Testis (tissue), 3 donors: Measurements from ENCODE around the gene SRL. TPM values are rescaled to one million over a fixed set of nuclear protein-coding genes. Genes with fewer than 3 reads are reported as not detected.

Experiments used
- DNase-seq: peaks from one replicate; pipeline ENCODE4 v3.0.0-alpha.2; 2019
- H3K27ac ChIP-seq, 2 donors: fragments of 200-600 bp; sonication (generic); one replicate each; pipeline ENCODE4 v1.5.1; 2019
- H3K27me3 ChIP-seq: fragments of 200-600 bp; sonication (generic); one replicate; pipeline ENCODE4 v1.5.1; 2019
- H3K36me3 ChIP-seq: fragments of 200-600 bp; sonication (generic); one replicate; pipeline ENCODE4 v1.5.1; 2017; ENCODE audit warnings: low read depth; ENCODE audit errors: missing control alignments
- H3K4me1 ChIP-seq: fragments of 200-600 bp; sonication (generic); one replicate; pipeline ENCODE4 v1.5.1; 2019
- H3K4me3 ChIP-seq, 2 donors: fragments of 200-600 bp; sonication (generic); one replicate each; pipeline ENCODE4 v1.5.1; 2017 to 2019
- H3K9me3 ChIP-seq: fragments of 200-600 bp; sonication (generic); one replicate; pipeline ENCODE4 v1.5.1; 2017
- POLR2A ChIP-seq: fragments of 450-650 bp; IDR thresholded peaks from one replicate; pipeline ENCODE4 v1.6.1; 2017; ENCODE audit warnings: antibody characterized with exemption, mild to moderate bottlenecking, moderate library complexity
- WGBS, 2 donors: methylation state at CpG; one replicate each; pipeline ENCODE4 v1.1.5; 2018; 5-methylcytosine and 5-hydroxymethylcytosine counted together
- intact Hi-C: fragments of 100-400 bp; cut with DNase I; formaldehyde crosslinking; loops from one replicate; pipeline ENCODE4 v1.15.1; 2023; ENCODE audit warnings: low total_unique reads
- polyA plus RNA-seq: library from polyadenylated mRNA; stranded (reverse); fragments of 350-450 nt; fragmentation: Illumina TruSeq; extraction: RNeasy Lipid Tissue Mini Kit (QIAGEN cat#74804); gene quantifications from one replicate; pipeline ENCODE4 v1.2.3, GENCODE V29; 2014; ENCODE audit warnings: low read depth, low replicate concordance; ENCODE audit not compliant: insufficient read depth
- total RNA-seq, 2 donors: library from RNA; depleted of rRNA; stranded (reverse); fragments of >200 nt; gene quantifications; one replicate each; pipeline ENCODE4 v1.2.3, GENCODE V29; 2016
- TF ChIP-seq, protein P1 (sequence below), 3 experiments: fragments of 450-650 bp in 2 of 3; fragments of 200-600 bp in 1 of 3; sonication (generic) in 1 of 3; IDR thresholded peaks; one replicate each; pipeline ENCODE4 v1.5.1; 2016 to 2019; ENCODE audit warnings: antibody characterized with exemption in 3 of 3, mild to moderate bottlenecking in 2 of 3, moderate library complexity in 1 of 3

SRL gene
- total and polyA plus RNA-seq, 3 donors from 2014 or later = 1.5 to 4.7 (median 2.5) TPM

DNA sequence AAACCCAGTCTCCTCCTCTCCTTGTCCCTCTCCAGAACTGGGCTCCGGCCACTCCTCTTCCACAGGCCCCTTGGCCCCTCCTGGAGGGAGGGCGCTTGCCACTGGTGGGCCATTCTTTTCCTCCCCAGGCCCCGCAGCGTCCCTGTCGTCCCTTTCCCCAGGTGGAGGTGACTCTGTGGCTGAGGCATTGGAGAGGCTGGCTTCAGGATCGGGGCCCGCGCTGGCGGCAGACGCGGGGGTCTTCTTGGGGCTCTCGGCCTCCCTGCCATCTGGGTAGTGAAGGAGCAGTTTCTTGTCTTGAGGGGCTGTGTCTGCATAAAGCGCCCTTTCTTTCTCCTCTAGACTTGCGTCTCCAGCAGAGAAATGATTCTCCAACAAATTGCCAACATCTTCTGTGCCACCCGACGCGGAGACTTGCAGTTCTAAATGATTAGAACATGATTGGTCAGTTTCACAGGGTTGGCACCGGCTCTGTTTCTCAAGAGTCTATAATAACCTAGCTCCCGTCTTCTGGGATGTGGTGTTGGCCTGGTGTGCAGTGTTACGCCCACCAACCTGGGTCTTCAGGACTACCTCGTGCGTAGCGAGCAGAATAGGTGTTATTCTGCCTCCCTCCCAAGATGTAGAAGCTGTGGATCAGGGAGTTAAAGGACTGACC lies 34.1 kb downstream of the SRL start:
- intact Hi-C loops = loop anchor here (5.0 kb wide), 1 partner anchor 44 kb away; no protein-coding TSS in a partner anchor
- DNase-seq = no peak

DNA sequence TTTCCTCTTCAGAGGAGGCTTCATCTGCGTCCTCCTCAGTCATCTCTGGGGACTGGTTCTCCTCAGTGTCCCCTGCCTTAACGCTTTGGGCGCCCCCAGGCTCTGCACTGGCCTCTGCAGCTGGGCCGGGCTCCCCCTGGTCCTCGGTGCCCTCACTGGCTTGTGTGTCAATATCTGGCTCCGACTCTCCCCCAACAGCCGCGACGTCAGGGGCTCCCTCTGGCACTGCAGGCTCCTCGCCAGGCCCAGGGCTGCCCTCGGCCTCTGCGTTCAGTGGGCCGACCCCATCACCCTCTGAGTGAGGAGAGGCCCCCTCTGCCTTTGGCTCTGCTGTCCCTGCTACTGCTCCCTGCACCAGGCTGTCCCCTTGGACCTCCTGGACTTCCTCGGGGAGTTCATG lies 34.7 kb downstream of the SRL start:
- Histone ChIP-seq H3K4me1 (peaks cover 14% of the 10 kb centered on the region), H3K4me3 (no peak overlapping the region), H3K27me3 (no peaks in the 10 kb centered on the region), H3K27ac (no peak overlapping the region), H3K36me3 (no peaks in the 10 kb centered on the region), H3K9me3 (no peaks in the 10 kb centered on the region)
- DNase-seq = no peak
- WGBS, 2 donors = 83 to 91% methylated on average over 14 of the region's 14 CpGs
- intact Hi-C loops = loop anchor here (5.0 kb wide), 1 partner anchor 45 kb away; no protein-coding TSS in a partner anchor
- no peak for TF ChIP-seq POLR2A
- TF ChIP-seq, protein P1, sequence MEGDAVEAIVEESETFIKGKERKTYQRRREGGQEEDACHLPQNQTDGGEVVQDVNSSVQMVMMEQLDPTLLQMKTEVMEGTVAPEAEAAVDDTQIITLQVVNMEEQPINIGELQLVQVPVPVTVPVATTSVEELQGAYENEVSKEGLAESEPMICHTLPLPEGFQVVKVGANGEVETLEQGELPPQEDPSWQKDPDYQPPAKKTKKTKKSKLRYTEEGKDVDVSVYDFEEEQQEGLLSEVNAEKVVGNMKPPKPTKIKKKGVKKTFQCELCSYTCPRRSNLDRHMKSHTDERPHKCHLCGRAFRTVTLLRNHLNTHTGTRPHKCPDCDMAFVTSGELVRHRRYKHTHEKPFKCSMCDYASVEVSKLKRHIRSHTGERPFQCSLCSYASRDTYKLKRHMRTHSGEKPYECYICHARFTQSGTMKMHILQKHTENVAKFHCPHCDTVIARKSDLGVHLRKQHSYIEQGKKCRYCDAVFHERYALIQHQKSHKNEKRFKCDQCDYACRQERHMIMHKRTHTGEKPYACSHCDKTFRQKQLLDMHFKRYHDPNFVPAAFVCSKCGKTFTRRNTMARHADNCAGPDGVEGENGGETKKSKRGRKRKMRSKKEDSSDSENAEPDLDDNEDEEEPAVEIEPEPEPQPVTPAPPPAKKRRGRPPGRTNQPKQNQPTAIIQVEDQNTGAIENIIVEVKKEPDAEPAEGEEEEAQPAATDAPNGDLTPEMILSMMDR (IDR thresholded peaks at IDR 0.05) = no peak

More for the DNA sequence above, 34.1 kb downstream of the SRL start:
- H3K27me3 ChIP-seq = no peaks in the 10 kb centered on the region
- 85 to 90% methylated on average over 23 of the region's 23 CpGs for WGBS, 2 donors
- no peak overlapping the region for H3K4me3 ChIP-seq
- no peak for TF ChIP-seq POLR2A
- TF ChIP-seq, protein P1 (IDR thresholded peaks at IDR 0.05) = no peak
- no peaks in the 10 kb centered on the region for H3K36me3 ChIP-seq
- no peak overlapping the region for H3K27ac ChIP-seq
- peaks cover 16% of the 10 kb centered on the region for H3K4me1 ChIP-seq
- H3K9me3 ChIP-seq = no peaks in the 10 kb centered on the region

DNA sequence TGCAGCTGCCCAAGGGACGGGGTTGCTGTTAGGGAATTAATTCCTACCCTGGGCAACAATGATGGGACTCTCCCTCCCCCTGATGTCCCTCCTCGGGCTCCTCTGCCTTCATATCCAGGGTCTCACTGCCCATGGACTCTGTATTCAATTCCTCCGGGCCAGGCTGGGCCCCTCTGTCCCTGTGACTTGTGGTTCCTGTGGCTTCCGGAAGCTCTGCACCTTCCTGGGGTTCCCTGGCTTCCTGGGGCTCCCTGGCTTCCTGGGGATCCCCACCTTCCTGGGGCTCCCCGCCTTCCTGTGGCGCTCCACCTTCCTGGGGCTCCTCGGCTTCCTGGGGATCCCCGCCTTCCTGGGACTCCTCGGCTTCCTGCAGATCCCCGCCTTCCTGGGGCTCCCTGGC lies 35.2 kb downstream of the SRL start:
- Histone ChIP-seq H3K4me1 (peaks cover 11% of the 10 kb centered on the region), H3K36me3 (no peaks in the 10 kb centered on the region), H3K27me3 (no peaks in the 10 kb centered on the region), H3K9me3 (no peaks in the 10 kb centered on the region), H3K4me3 (no peak overlapping the region), H3K27ac (no peak overlapping the region)
- DNase-seq = no peak
- WGBS, 2 donors = 82 to 95% methylated on average over 10 of the region's 10 CpGs
- intact Hi-C loops = loop anchor here (5.0 kb wide), 1 partner anchor 46 kb away; no protein-coding TSS in a partner anchor
- no peak for TF ChIP-seq POLR2A

- DNase-seq = no peak
- Histone ChIP-seq H3K27ac (no peak overlapping the region), H3K9me3 (no peaks in the 10 kb centered on the region), H3K36me3 (no peaks in the 10 kb centered on the region), H3K4me1 (peaks cover 11% of the 10 kb centered on the region), H3K4me3 (no peak overlapping the region), H3K27me3 (no peaks in the 10 kb centered on the region)
- TF ChIP-seq, protein P1 (IDR thresholded peaks at IDR 0.05) = no peak
- no peak for TF ChIP-seq POLR2A
- 89 to 95% methylated on average over 8 of the region's 8 CpGs for WGBS, 2 donors
- intact Hi-C loops = loop anchor here (5.0 kb wide), 1 partner anchor 46 kb away; no protein-coding TSS in a partner anchor
These were observed 35.9 kb downstream of the SRL start for GRCh38 chr16:4205971-4206370.

GRCh38 chr16:4204521-4204920 lies 37.4 kb downstream of the SRL start:
- WGBS, 2 donors = 79 to 89% methylated on average over 7 to 9 of the region's 9 CpGs
- TF ChIP-seq POLR2A = no peak
- TF ChIP-seq, protein P1 (IDR thresholded peaks at IDR 0.05) = no peak
- Histone ChIP-seq H3K4me3 (no peak overlapping the region), H3K36me3 (no peaks in the 10 kb centered on the region), H3K9me3 (no peaks in the 10 kb centered on the region), H3K27me3 (no peaks in the 10 kb centered on the region), H3K27ac (no peak overlapping the region), H3K4me1 (peaks cover 11% of the 10 kb centered on the region)
- intact Hi-C loops = no loop called here
- no peak for DNase-seq
